Testis (tissue), 2 donors: Measurements from ENCODE around the gene CES4A.

Experiments used
- CTCF ChIP-seq, 3 experiments: fragments of 450-650 bp in 2 of 3; fragments of 200-600 bp in 1 of 3; sonication (generic) in 1 of 3; IDR thresholded peaks; one replicate each; pipeline ENCODE4 v1.5.1; 2016 to 2019; ENCODE audit warnings: antibody characterized with exemption in 3 of 3, mild to moderate bottlenecking in 2 of 3, moderate library complexity in 1 of 3
- POLR2A ChIP-seq: fragments of 450-650 bp; IDR thresholded peaks from one replicate; pipeline ENCODE4 v1.6.1; 2017; ENCODE audit warnings: antibody characterized with exemption, mild to moderate bottlenecking, moderate library complexity

GRCh38 chr16:67011274-67011673, 22.9 kb downstream of the CES4A start:
- TF ChIP-seq CTCF (IDR thresholded peaks at IDR 0.05) (no peak), POLR2A (no peak)
